Stimulated activated CD4-positive, alpha-beta T cell treated with anti-CD3 and anti-CD28 coated beads, Interleukin-1b, Interleukin-23, amount 100 ng/mL, for 48 hours (primary cell): ENCODE measurements around the gene PHACTR1.
"Not testable (repeated sequence)": the region's sequence is repeated elsewhere in the genome, so short reads cannot be mapped to it uniquely, and the experiment has no call there.

Experiments
- DNase-seq: peaks from one replicate; pipeline ENCODE4 v3.0.0-alpha.2; 2020

Gene PHACTR1

DNA sequence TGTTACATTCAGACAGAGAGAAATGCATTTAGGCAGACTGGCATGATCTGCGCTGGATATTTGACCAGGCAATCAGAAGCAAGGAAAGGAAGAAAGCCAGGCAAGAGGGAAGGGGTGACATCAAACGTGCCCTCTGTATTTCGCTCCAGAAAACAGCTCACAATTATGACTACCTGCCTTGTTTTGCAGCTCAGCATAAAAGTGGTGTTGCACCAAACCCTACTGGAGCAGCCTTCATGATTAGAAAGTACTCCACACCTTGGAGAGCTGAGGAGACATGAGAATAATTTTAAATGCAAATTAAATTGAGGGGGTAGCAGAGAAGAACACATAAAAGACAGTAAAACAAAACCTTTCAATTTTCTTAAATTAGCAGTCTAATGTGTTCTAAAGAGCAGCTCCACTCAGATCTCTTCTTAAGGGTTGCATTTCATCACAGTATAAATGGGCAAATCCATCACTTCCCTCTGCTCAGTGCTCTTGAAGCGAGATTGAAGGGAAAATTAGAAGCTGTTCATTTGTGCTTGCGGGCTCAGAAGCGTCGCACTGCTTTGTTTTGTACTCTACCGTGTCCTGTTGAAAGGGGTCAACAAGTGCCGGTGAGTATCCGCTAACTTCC is at the start of gene PHACTR1:
PHACTR1 (plus strand) TSS at position 470 of the 619 bp plus-strand sequence.
- no peak for DNase-seq

DNA sequence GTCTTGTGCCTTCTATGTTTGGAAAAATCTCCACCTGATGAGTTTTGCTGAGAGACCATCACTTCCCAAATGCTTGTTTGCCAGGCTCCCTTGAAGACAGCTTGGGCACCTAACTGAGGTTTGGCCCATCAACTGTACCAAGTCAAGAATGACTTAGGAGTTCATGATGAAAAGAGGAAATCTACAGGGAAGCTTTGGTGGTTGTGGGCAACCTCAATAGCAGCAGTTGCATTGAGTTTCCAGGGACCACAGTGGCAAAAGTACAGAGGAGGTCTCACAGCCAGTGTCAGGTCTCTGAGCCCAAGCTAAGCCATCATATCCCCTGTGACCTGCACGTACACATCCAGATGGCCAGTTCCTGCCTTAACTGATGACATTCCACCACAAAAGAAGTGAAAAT is 49.7 kb upstream of the PHACTR1 start:
- DNase-seq, result no peak

DNA sequence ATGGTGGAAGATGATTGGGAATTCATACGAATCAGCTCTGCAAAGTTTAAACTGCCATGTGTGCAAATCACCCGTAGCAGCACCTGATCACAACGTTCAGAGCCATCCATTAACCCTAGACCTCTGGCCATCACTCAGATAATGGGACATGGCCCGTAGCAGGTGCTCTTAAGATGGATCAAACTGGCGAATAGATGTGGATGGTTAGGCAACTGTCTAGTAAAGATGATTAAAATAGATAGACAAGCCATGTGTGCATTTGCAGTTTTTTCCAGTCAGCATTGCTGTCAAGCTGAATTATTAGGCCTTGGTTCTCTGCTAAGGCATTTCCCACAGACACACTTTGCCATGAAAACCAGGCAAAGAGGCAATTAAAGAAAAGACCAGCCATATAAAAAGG is 40.6 kb upstream of the PHACTR1 start:
- no peak for DNase-seq

DNA sequence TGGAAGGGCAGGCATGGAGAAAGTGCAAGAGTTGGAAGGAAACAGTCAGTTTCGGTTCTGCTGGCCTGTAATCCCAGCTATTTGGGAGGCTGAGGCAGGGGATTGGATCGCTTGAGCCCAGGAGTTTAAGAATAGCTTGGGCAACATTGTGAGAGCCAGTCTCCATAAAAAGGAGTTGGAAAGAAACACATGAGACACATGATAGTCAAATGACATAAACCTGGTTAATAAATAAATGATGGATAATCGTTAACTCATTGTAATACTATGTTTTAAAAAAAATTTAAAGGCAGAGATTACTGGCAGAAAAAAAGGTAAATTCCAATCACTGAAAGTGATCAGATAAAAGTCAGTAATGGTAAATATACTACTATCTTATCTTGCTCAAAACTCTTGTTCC is 37.2 kb upstream of the PHACTR1 start:
- no peak for DNase-seq

DNA sequence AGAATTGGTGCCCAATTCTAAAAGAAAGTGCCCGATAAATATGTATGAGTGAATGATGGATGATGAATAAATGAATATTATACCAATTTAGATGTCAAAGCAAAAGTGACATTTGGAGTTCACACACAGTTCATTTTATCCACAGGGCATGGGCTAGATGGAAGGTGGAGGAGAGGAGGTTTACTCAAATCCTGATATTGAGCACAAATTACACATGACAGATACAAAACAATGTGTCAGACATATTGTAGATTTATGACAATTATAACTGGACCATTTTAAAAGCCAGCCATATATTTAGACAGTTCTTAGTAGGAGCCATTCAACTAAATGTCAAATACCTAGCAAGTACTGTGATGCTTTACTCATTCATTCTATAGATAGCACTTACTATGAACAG is 23.4 kb upstream of the PHACTR1 start:
- no peak for DNase-seq

DNA sequence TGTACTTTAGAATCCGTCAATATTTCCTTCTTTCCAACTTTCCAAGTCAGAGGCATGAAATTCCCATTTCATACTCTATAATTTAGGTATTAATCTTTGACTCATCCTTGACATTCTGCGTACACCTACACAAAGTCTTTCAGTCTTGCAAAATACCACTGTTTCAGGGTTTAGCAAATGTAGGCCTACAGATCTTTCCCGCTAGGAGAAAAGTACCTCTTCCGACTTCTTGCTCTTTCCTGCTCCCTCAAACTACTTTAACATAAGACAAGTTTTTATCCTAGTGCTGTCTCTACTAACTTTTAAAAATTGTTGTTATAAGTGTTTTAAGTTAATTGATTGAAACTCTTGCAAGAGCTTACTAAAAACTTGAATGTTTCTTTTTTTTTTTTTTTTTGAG is 18.3 kb upstream of the PHACTR1 start:
- DNase-seq, result no peak

DNA sequence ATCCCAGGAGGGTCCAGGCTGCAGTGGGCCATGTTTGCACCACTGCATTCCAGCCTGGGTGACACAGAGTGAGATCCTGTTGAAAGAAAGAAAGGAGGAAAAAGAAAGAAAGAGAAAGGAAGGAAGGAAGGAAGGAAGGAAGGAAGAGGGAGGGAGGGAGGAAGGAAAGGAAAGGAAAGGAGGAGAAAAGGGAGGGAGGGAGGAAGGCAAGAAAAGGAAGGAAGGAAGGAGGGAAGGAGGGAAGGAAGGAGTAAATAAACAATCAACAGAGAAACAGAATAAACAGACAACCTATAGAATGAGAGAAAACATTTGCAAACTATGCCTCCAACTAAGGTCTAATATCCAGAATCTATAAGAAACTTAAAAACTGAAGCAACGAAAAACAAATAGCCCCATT is 11.6 kb upstream of the PHACTR1 start:
- DNase-seq, result no peak

DNA sequence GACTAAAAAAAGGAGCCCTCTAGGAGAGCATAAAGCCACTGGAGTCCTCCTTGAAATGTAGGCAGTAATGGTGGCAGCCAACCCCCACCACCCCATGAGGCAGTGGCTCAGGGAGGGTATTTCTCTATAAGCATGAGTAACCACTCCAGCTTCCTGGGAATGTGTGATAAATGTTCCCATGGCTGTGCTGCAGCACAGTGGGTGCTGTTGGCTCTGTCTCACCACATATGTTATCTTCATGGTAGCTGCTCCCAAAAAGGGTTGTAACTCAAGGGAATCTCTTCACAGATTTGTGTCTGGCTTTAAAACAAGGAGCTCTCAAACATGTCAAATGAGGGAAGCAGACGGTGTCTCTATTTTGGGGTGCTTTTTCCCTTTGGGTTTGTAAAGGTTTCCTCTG is 7.5 kb upstream of the PHACTR1 start:
- no peak for DNase-seq

DNA sequence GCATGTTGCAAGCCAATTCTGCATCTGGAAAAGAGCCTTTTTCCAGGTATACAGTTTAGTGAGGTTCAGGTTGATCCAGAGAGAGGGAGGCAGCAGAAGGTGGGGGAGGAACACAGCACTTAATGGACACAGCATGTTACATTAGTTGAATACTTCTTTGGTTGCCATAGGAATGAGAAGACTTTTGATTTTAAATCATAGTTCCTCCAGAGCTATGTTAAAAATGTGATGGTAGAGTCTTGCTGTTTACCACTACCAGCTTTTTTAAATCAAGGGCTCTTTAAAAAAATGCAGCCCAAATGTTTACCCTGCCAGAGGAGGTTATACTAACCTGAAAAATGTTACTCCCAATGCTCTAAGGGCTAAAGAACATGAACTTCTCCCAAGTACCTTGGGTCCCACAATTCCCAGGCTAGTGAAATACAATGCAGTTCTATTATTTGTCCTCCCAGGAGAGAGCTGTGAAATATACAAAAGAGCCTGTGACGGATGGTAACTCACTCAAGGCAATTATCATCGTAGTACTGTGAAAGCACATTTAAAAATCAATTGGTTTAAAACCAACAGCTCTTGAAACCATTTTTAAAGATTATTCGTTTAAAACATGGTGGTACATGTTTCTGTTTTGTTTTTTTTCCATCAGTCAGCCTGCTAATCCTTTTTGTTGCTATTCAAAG is 6.9 kb upstream of the PHACTR1 start:
- no peak for DNase-seq

DNA sequence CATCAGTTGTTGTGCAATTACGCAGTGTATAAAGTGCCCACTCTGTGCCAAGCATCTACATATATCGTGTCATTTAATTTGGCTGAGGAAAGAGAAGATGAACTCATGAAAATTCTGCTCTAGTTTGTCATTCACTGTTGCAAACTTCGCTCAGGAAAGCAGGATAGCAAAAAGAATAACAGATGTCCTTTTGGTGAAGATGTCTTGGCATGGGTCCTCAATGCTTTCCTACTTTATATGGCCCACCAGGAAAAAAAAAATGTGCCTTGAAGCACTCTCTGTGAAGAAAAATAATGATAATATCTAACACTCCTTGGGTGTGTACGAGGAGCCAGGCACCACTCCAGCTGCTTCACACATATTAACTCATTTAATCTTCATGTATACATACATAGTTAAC is 5.6 kb upstream of the PHACTR1 start:
- no peak for DNase-seq

DNA sequence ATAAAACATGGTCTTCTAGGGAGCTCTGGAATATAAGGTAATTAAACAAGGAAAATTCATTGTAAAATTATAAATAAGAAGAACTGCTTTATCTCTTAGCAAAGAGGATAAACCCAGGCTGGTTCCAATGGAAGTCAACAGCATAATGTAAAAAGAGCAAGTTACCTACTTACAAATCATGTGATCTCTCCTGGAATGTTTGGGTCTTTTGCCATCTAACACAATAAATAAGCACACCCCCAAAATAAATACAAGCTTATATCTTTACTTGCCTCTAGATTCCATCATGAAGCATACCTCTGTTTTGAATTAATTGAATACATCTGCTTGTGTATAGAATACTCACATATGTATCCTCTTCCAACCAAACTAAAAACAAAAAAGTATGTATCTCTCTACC is 2.5 kb upstream of the PHACTR1 start:
- DNase-seq, result no peak

DNA sequence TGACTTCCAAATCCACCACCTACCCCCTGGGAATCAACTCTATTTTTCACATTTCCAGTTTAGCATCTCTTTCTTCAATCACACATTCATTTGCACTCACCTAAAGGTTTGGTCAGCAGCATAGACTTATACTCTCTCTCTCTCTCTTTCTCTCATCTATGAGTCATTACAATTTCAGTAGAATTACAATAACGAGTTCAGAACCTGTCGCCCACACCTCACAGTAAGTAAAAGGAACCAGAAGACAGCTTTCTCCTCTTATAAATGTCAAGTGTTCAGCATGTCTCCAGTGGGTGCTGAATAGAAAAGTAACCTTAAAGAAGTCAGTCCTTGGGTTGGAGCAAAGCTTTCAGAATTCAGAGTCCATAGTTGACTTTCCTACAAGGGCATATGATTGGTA is 1.1 kb upstream of the PHACTR1 start:
- no peak for DNase-seq

DNA sequence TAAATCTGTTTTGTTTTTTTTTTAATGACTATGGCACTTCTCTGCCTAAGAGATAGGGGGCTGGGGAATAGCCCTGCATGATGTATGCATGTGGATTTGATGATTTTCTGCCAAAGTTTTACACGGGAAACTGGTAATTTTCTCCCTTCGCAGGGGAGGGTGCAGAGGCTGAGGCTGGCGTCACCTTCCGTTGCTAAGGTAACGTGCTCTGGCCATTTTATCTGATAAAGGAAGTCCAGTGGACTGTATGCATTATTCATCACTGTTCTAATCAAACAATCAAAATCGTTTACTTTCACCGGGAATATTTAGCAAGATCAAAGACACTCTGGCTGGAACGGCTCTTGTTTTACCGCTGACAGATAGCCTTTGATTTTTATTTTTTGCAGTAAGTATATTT is 789 bp downstream of the PHACTR1 start:
- no peak for DNase-seq

DNA sequence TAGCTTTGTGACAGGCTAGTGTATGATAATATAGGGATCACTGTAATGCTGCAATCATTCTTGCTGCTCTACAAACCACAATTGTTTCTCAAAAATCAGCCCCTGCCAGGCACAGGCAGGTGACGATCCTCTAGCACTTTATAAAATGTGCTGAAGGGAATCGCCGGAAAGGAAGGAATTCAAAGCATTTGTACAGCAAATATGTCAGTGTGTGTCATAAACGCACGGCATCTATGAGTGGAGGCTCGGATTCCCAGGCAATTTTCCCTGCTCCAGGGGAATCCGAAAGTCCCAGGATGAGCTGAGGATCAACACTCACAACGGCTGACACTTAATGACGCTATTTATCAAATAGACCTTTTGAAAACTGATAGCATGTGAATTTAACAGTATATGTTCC is 1.4 kb downstream of the PHACTR1 start:
- DNase-seq, result no peak

DNA sequence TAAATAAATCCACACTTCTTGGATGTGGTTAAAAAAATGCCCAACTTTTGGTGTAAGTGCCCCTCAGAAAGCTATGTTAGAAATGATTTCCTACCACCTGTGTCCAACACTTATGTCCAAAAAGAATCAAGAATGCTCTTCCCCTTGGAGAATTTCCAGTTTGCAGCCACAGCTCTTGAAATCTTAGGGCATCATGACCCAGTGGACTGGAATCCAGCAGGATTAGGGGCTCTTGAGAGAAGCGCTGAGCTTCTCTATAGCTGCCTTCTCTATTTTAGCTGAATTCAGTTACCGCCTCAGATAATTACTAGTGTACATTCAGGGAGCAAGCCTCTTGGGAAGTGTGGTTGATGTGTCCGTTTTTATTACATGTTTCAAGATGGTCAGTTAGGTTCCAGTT is 2.5 kb downstream of the PHACTR1 start:
- no peak for DNase-seq

DNA sequence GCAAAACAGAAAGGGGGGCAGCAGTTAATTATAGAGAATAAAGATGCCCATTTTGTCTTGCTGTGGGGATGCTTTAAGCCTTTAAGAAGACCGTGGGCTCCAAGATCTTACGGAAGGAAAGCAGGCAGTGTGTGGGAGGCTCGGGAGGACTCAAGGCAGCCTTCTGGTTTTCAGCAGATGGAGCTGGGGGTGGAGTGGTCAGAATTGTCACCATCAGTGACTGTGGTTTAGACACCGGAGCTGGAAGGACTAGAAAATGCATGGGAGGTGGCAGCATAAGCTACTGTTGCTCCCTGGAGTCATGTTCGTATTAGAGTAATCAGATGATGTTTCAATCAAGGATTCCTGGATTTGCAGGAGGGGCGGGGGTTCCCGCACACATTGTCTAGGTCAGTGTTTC is 3.7 kb downstream of the PHACTR1 start:
- no peak for DNase-seq

DNA sequence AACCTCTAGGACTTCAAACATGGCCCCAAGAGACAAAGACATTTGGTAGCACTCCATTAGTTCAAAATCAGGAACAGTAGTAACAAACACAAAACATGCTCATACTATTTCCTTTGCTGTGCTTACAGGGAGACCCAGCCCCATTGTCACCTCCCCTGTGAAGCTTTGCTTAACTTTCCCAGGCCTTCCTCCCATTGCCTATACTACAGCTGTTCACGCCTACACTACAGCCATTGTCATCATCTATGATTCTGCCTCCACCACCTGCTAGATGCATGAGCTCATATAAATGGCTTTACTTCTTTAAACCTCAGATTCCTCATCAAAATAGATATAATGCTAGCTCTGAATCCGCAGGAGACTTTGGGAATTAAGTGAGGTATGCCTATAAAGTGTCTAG is 8.7 kb downstream of the PHACTR1 start:
- no peak for DNase-seq

DNA sequence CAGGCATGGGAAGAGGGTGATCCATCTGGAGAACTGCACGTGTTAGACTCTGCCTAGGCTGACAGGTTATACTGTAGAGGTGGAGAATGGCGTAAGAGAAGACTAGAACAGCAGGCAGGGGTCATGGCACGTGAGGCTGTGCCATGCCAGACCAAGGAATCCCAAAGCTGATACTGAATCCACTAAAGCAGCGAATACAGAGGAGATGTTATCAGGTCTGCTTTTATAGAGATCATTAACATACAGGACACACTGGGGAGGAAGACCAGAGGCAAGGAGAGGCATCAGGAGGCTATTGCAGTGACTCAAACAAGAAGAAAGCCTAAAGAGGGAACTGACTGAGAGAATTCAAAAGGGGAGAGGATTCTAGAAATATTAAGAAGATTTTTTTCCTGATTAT is 12.9 kb downstream of the PHACTR1 start:
- DNase-seq, result no peak

DNA sequence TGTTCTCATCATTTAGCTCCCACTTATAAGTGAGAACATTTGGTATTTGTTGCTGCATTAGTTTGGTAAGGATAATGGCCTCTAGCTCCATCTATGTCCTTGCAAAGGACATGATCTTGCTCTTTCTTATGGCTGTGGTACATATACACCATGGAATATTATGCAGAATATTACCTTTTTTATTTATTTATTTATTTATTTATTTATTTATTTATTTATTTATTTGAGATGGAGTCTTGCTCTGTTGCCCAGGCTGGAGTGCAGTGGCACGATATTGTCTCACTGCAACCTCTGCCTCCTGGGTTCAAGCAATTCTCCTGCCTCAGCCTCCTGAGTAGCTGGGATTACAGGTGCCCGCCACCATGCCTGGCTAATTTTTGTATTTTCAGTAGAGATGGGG is 14.2 kb downstream of the PHACTR1 start:
- not testable (repeated sequence) for DNase-seq

DNA sequence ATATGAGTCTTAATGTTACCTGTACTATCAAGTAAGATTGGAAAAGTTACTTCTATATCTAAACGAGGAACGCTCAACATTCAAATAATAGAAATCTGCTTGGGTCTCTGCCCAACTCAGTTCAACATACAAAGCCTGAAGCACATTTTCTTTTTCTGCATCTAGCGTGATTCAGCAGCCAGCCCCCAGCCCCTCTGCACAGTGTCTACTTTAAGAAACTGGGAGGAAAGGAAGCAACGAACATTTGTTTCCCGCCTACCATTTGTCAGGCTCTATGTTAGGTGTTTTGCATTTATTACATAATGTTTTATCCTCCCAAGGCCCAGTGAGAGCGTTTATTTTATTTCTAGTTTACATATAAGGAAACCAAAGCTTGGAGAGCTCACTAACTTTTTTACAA is 17.3 kb downstream of the PHACTR1 start:
- DNase-seq, result no peak

DNA sequence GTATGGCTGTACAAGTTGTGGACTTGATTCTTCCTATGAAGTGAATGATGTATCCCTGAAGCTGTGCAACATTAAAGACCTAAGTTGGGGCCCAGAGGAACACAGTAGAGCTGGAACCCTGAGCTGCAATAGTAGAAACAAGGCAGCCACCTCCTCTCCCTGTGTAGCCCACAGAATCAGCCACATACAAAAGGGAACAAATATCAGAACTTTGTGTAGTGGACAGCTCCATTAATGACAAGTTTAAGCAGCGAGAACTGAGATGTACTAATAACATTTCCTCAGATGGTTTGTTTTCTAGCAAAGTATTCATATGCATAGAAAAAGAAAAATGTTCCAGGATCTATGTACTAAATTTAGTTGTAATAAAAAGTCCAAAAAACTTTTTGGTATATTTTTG is 19.2 kb downstream of the PHACTR1 start:
- no peak for DNase-seq

DNA sequence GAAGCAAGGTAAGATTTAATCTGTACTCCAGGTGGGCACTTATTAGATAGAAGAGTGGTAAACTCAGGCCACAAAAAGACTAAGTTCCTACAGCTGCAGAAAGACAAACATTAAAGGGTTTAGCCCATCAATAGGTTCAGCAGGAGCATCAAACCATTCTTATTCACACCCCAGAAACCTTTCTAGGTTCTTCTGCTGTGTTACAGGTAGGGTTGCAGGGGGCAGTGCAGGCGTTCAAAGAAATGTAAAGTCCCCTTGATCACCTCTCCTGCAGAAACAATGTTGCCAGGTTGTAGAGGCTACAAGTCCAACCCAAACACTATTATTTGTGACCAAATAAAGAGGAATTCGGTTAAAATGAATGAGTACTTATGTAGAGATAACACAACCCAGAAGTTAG is 31.8 kb downstream of the PHACTR1 start:
- no peak for DNase-seq

DNA sequence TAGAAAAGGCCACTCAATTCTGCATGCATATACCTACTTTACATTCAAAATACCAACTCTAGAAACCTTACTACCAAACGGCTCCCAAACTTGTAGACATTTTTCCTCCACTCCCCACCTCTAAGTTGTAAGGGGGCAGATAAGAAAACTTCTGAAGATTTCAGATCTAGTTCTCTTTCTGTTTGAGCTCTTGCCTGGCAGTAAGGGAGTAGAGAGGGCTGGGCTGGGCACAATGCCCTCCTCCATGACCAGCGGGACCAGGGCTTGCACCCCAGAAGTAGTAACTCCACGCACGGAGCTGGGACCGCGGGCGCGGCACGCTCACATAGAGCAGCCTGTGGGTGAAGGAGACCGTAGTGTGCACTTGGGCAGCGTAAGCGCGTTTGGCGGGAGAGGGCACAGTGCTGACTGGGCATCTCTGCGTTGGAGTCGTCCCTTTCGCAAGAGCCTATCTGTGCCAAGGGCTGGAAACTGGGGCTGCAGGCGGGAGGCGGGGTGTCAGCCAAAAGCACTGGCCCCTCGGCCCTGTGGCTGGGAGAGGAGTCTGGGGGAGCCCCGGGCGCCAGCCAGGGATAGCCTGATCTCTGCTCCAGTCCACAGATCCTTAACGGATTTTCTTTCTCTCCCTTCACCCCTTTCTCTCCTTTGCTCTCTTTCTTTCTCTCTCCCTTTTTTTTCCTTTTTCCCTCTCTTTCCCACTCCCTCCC is 32.4 kb downstream of the PHACTR1 start:
- DNase-seq, result no peak

DNA sequence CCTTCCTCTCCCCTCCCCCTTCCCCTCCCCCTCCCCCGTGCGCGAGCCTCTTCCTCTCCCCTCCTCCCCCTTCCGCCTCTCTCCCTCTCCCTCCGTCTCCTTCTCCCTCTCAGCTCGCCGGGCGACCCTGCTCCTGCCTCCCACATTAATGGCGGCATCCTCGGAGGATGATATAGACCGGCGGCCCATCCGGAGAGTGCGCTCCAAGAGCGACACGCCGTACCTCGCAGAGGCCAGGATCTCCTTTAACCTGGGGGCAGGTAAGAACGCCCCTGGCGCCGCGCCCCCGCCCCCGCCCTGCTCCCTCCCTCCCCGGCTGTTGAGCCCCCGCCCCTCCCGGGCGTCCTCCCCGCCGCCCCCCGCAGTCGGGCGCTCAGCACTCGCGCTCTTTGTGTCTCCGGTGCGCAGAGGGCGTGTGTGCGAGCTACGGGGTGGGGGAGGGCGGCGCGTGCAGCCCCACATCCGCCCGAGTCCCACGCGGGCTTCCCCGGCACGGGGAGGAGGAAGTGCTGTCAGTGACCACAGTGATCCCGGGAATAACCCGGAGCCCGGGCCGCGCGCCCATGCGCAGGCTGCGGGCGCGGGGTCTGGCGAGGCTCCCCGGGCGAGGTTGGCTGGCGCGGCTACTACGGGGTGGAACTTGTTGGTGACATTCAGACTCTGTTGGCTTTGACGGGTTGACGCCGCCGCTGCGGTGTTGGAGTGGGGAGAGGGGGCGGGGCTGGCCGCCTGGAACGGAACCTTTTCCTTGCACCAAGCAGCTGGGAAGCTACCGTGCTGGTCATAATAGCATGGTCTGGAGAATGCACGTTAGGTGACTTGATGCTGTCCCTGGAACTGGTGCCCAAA is 33.2 kb downstream of the PHACTR1 start:
- no peak for DNase-seq
